ENCODE results near the gene EXOC6B.

Gene EXOC6B

GRCh38 chr2:72629062-72629461, 196.8 kb downstream of the EXOC6B start:
- no peak overlapping the region for H3K27ac ChIP-seq
- H3K36me3 ChIP-seq: no peaks in the 10 kb centered on the region
- DNase-seq: no peak
- H3K4me3 ChIP-seq (ENCODE audit: low read depth, low read length): no peak overlapping the region
- no peaks in the 10 kb centered on the region for H3K27me3 ChIP-seq (ENCODE audit: insufficient read depth, low read depth, severe bottlenecking)
- TF ChIP-seq CTCF (IDR thresholded peaks at IDR 0.05; ENCODE audit: low read depth, low read length): no peak
- no peaks in the 10 kb centered on the region for H3K9me3 ChIP-seq (ENCODE audit: severe bottlenecking)

- Histone ChIP-seq H3K27ac (no peak overlapping the region), H3K36me3 (no peaks in the 10 kb centered on the region), H3K27me3 (ENCODE audit: insufficient read depth, low read depth, severe bottlenecking) (no peaks in the 10 kb centered on the region), H3K9me3 (ENCODE audit: severe bottlenecking) (no peaks in the 10 kb centered on the region), H3K4me3 (ENCODE audit: low read depth, low read length) (no peak overlapping the region)
- no peak for DNase-seq
- TF ChIP-seq CTCF (IDR thresholded peaks at IDR 0.05; ENCODE audit: low read depth, low read length): no peak
Measured at GRCh38 chr2:72627083-72627482, 198.8 kb downstream of the EXOC6B start.

- no peak overlapping the region for H3K27ac ChIP-seq
- H3K4me3 ChIP-seq (ENCODE audit: low read depth, low read length): no peak overlapping the region
- no peak for DNase-seq
- H3K36me3 ChIP-seq: no peaks in the 10 kb centered on the region
- no peaks in the 10 kb centered on the region for H3K9me3 ChIP-seq (ENCODE audit: severe bottlenecking)
- H3K27me3 ChIP-seq (ENCODE audit: insufficient read depth, low read depth, severe bottlenecking): no peaks in the 10 kb centered on the region
- no peak for TF ChIP-seq CTCF (IDR thresholded peaks at IDR 0.05; ENCODE audit: low read depth, low read length)
Measured at GRCh38 chr2:72625366-72625765, 200.5 kb downstream of the EXOC6B start.

GRCh38 chr2:72623481-72623880, 202.4 kb downstream of the EXOC6B start:
- Histone ChIP-seq H3K27me3 (ENCODE audit: insufficient read depth, low read depth, severe bottlenecking) (no peaks in the 10 kb centered on the region), H3K9me3 (ENCODE audit: severe bottlenecking) (no peaks in the 10 kb centered on the region), H3K4me3 (ENCODE audit: low read depth, low read length) (no peak overlapping the region), H3K36me3 (no peaks in the 10 kb centered on the region), H3K27ac (no peak overlapping the region)
- no peak for TF ChIP-seq CTCF (IDR thresholded peaks at IDR 0.05; ENCODE audit: low read depth, low read length)
- DNase-seq: no peak

- no peak for DNase-seq
- no peak for TF ChIP-seq CTCF (IDR thresholded peaks at IDR 0.05; ENCODE audit: low read depth, low read length)
- no peaks in the 10 kb centered on the region for H3K9me3 ChIP-seq (ENCODE audit: severe bottlenecking)
- H3K27me3 ChIP-seq (ENCODE audit: insufficient read depth, low read depth, severe bottlenecking): no peaks in the 10 kb centered on the region
- no peaks in the 10 kb centered on the region for H3K36me3 ChIP-seq
- H3K4me3 ChIP-seq (ENCODE audit: low read depth, low read length): no peak overlapping the region
- H3K27ac ChIP-seq: no peak overlapping the region
Measured at GRCh38 chr2:72619626-72620025, 206.2 kb downstream of the EXOC6B start.

- TF ChIP-seq CTCF (IDR thresholded peaks at IDR 0.05; ENCODE audit: low read depth, low read length): no peak
- DNase-seq: no peak
- Histone ChIP-seq H3K36me3 (no peaks in the 10 kb centered on the region), H3K27me3 (ENCODE audit: insufficient read depth, low read depth, severe bottlenecking) (no peaks in the 10 kb centered on the region), H3K9me3 (ENCODE audit: severe bottlenecking) (no peaks in the 10 kb centered on the region), H3K4me3 (ENCODE audit: low read depth, low read length) (no peak overlapping the region), H3K27ac (no peak overlapping the region)
Measured at GRCh38 chr2:72613931-72614330, 211.9 kb downstream of the EXOC6B start.
